Prostate gland (tissue), 2 donors: ENCODE data around the gene CPSF3.

Source experiments
- POLR2A ChIP-seq: fragments of 450-650 bp; IDR thresholded peaks from one replicate; pipeline ENCODE4 v1.6.1; 2016; ENCODE audit warnings: antibody characterized with exemption, mild to moderate bottlenecking
- POLR2AphosphoS5 ChIP-seq: sonication (generic); formaldehyde crosslinking; IDR thresholded peaks from one replicate; pipeline ENCODE4 v1.6.1; 2017; ENCODE audit warnings: antibody characterized with exemption
- TF ChIP-seq, protein P1 (sequence below), 4 experiments: fragments of 200-600 bp in 2 of 4; fragments of 450-650 bp in 2 of 4; sonication (generic) in 2 of 4; IDR thresholded peaks; 1 replicate in 3 of 4; 2 replicates in 1 of 4; pipeline ENCODE4 v1.5.1; 2016 to 2019; ENCODE audit warnings: antibody characterized with exemption in 4 of 4, mild to moderate bottlenecking in 2 of 4, moderate library complexity in 2 of 4

DNA sequence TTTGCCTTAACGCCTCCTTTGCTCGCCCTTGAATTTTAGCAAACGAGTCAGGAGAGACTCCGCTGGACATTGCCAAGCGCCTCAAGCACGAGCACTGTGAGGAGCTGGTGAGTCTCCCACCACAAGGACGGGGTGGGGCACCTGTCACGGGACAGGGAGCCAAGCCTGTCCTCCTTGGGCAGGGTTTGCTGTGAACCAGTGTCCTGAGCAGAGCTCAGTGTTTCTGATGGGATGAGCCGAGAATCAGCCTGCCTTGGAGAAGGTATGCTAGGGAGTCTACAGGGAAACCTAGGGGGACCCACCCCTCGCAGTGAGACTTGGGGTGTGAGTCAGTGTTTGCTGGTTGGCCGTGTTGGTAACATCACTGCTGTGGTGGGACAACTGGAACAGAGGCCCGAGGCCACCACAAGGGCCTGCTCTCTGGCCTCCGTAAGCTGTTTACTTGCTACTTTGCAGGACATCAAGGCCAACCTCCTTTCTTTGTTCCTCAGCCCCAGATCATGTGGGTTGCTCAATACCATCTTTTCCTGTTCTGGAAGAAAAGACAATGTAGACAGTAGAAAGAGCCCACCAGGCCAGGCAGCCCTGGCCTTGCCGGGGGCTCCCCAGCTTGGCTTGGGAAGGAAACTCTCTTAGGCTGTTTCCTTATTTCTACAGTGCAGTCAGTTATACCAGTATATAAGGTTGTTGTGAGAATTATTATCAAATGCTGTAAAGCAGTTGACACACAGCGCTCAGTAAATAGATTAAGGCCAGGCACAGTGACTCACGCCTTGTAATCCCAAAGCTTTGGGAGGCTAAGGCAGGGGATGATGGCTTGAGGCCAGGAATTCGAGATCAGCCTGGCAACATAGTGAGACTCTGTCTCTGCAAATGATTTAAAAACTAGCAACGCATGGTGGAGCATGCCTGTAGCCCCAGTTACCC, 42.5 kb upstream of the CPSF3 start:
- TF ChIP-seq, protein P1, sequence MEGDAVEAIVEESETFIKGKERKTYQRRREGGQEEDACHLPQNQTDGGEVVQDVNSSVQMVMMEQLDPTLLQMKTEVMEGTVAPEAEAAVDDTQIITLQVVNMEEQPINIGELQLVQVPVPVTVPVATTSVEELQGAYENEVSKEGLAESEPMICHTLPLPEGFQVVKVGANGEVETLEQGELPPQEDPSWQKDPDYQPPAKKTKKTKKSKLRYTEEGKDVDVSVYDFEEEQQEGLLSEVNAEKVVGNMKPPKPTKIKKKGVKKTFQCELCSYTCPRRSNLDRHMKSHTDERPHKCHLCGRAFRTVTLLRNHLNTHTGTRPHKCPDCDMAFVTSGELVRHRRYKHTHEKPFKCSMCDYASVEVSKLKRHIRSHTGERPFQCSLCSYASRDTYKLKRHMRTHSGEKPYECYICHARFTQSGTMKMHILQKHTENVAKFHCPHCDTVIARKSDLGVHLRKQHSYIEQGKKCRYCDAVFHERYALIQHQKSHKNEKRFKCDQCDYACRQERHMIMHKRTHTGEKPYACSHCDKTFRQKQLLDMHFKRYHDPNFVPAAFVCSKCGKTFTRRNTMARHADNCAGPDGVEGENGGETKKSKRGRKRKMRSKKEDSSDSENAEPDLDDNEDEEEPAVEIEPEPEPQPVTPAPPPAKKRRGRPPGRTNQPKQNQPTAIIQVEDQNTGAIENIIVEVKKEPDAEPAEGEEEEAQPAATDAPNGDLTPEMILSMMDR (IDR thresholded peaks at IDR 0.05), result no peak
- TF ChIP-seq POLR2A (no peak), POLR2AphosphoS5 (no peak)
